ENCODE results near the gene NOTCH1. TPM values are rescaled to one million over a fixed set of nuclear protein-coding genes. Genes with fewer than 3 reads are reported as not detected.

NOTCH1 gene
- total RNA-seq, 2 donors from 2014 or later, result 71.6 to 84.2 TPM

DNA sequence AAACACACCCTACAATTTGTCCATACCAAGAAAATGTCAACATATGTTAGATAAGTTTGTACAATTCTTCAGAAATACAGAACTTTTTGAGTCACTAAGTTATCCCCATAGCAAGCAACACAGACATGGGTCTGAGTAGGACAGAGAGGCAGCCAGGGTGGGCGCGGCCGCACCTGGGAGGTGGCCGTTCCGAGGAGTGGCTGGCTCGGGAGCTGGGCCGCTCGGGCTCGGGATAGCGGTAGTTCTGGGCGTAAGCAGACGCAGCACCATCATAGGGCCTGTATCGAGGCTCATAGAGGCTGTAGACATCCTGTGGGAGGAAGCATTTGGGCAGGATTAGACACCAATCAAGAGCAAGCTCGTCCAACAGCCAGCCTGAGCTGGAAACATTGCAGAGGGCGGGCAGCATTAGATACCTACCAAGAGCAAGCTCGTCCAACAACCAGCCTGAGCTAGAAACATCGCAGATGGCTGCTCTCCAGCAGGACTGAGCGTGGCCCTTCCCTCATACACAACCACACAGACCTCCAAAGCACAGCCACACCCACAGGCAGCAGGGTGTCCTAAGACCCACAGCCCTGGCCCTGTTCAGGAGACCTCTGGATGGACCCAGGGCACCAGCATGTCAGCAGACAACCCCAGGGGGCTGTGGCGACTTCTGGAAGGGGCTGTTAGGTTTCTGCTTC lies 73.9 kb downstream of the NOTCH1 start:
- Mint-ChIP-seq H3K27me3 (ENCODE audit: low read depth) (no peaks in the 10 kb centered on the region), H3K36me3 (ENCODE audit: insufficient read depth in 2 of 2) (peaks cover 4 to 18% of the 10 kb centered on the region in 2 donors), H3K4me3 (no peak overlapping the region), H3K9me3 (no peaks in the 10 kb centered on the region), H3K27ac (no peak overlapping the region), H3K4me1 (ENCODE audit: low read depth) (no peaks in the 10 kb centered on the region)
- no peak for ATAC-seq (replicated peaks in 1 of 2)
- no peak for DNase-seq

DNA sequence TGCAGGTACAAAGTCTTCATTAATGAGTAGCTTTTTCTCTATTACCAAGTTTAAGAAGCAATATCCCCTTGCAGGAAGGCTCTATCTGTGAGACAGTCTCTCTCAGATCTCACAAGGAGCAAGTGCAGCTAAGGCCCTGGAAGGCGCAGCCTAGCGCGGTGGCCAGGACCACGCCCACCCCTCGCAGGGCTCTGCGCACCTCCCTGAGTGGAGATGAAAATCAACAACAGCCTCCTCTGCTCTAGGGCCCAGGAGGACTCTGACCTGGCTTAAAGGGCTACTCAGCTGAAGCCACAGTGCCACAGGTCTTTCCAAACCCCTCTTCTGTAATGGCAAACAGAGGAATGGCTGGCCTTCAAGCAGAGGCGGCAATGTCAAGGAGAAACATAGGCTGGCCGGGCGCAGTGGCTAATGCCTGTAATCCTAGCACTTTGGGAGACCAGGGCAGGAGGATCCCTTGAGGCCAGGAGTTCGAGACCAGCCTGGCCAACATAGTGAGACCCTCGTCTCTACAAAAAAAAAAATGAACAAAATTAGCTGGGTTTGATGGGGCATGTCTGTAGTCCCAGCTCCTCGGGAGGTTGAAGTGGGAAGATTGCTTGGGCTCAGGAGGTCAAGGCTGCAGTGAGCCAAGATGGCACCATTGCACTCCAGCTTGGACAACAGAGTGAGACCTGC lies 74.9 kb downstream of the NOTCH1 start:
- no peak overlapping the region for H3K4me3 Mint-ChIP-seq

DNA sequence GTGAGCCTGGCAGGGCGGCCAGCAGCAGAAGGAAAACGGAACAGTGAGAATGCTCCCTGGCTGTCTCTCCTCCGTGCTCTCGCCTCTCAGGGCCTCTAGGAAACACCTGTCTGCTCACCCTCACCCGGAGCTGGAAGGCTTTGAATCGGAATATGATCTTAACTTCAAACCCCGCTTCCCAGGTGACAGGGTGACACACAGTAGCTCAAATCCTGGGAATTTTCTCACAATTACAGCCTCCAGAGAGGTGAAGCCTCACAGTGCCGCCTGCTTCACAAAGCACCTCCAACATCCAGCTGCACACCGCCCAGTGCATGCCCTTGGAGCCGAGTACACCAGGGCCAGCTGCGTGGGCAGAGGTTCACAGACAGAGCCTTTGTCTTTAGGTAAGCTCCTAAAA lies 75.5 kb downstream of the NOTCH1 start:
- Mint-ChIP-seq H3K9me3 (no peaks in the 10 kb centered on the region), H3K4me1 (ENCODE audit: low read depth) (no peaks in the 10 kb centered on the region), H3K27ac (no peak overlapping the region), H3K27me3 (ENCODE audit: low read depth) (no peaks in the 10 kb centered on the region), H3K36me3 (ENCODE audit: insufficient read depth in 2 of 2) (peaks cover 4 to 20% of the 10 kb centered on the region in 2 donors), H3K4me3 (no peak overlapping the region)
- ATAC-seq (replicated peaks in 1 of 2) (no peak), DNase-seq (no peak)

More for the DNA sequence above, 74.9 kb downstream of the NOTCH1 start:
- DNase-seq (no peak), ATAC-seq (replicated peaks in 1 of 2) (no peak)
- no peaks in the 10 kb centered on the region for H3K4me1 Mint-ChIP-seq (ENCODE audit: low read depth)
- no peaks in the 10 kb centered on the region for H3K27me3 Mint-ChIP-seq (ENCODE audit: low read depth)
- H3K9me3 Mint-ChIP-seq, result no peaks in the 10 kb centered on the region
- H3K36me3 Mint-ChIP-seq (ENCODE audit: insufficient read depth in 2 of 2), result peaks cover 4 to 18% of the 10 kb centered on the region in 2 donors
- H3K27ac Mint-ChIP-seq, result no peak overlapping the region

DNA sequence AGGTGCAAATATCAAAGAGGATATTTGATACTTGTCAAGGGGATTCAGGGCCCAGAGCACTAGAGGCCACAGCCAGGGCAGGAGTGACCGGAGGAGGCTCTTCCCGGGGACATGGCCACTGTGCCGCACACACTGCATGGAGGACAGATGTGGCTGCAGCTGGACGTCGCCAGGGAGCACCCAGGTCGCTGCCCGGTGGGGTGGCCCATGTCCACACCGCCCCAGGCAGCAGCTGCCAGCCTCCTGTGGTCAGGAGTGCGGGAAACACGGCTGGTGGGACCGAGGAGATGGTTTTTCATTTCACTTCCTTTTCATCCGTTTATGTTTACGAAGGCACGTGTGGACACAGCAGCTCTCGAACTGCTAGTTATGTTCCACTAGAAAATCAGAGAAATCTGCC lies 78.1 kb downstream of the NOTCH1 start:
- H3K4me3 Mint-ChIP-seq, result no peak overlapping the region
- H3K27ac Mint-ChIP-seq, result no peak overlapping the region
- H3K27me3 Mint-ChIP-seq (ENCODE audit: low read depth), result no peaks in the 10 kb centered on the region
- ATAC-seq (replicated peaks in 1 of 2), result no peak
- H3K4me1 Mint-ChIP-seq (ENCODE audit: low read depth), result no peaks in the 10 kb centered on the region
- H3K9me3 Mint-ChIP-seq, result no peaks in the 10 kb centered on the region
- DNase-seq, result no peak
- peaks cover 4 to 25% of the 10 kb centered on the region in 2 donors for H3K36me3 Mint-ChIP-seq (ENCODE audit: insufficient read depth in 2 of 2)

DNA sequence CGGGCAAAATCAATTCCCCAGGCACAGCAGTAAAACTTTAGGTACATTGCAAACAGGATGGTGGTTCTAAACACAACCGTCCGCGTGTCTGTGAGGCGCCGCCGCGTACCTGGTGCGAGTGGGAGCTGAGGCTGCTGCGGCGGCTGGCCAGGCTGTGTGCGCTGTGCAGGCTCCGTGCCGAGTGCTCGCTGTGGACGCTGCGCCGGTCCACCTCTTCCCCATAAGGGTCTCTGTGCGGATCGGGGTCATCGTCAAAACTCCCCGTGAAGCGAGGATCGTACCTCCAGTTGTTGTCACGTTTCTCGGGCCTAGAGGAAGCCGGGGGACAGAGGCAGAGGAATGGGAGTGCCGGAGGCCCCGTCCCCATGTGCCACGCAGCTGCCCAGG lies 79.7 kb downstream of the NOTCH1 start:
- no peak overlapping the region for H3K4me3 Mint-ChIP-seq
- no peaks in the 10 kb centered on the region for H3K27me3 Mint-ChIP-seq (ENCODE audit: low read depth)
- DNase-seq (no peak), ATAC-seq (replicated peaks in 1 of 2) (no peak)
- no peaks in the 10 kb centered on the region for H3K4me1 Mint-ChIP-seq (ENCODE audit: low read depth)
- H3K9me3 Mint-ChIP-seq, result no peaks in the 10 kb centered on the region
- H3K27ac Mint-ChIP-seq, result no peak overlapping the region
- H3K36me3 Mint-ChIP-seq (ENCODE audit: insufficient read depth in 2 of 2), result peaks cover 7 to 31% of the 10 kb centered on the region in 2 donors

DNA sequence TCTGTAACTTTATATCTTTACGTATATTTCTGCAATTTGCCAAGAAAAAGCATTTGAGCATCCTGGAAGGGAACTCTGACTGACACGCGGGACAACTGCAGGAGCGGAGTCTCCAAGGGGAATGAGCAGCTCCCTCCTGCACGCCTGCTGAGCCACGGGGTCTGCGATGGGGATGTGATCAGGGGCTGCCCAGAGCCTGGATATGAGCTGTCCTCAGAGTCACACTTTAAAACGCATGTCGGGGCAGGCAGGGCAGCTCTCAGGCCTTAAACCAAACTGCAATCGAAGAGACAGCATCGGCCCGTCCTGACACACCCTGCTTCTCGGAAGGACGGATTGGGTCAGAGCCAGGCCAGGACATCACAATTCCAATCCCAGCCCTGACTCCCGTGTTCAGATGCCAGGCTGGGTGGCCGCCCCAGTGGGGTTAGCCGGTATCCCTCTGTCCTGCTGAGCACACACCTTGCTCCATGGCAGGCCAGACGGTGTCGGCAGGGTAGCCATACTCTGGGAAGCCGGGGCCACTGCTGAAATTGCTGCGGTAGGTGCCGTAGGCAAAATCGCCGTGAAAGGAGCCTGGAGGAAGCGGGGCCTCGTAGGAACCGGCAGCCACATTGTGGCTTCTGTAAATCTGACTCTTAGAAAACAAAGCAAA lies 80.2 kb downstream of the NOTCH1 start:
- Mint-ChIP-seq H3K4me1 (ENCODE audit: low read depth) (no peaks in the 10 kb centered on the region), H3K36me3 (ENCODE audit: insufficient read depth in 2 of 2) (peaks cover 7 to 28% of the 10 kb centered on the region in 2 donors), H3K27me3 (ENCODE audit: low read depth) (no peaks in the 10 kb centered on the region), H3K4me3 (no peak overlapping the region), H3K27ac (no peak overlapping the region), H3K9me3 (no peaks in the 10 kb centered on the region)
- no peak for ATAC-seq (replicated peaks in 1 of 2)
- DNase-seq, result no peak

DNA sequence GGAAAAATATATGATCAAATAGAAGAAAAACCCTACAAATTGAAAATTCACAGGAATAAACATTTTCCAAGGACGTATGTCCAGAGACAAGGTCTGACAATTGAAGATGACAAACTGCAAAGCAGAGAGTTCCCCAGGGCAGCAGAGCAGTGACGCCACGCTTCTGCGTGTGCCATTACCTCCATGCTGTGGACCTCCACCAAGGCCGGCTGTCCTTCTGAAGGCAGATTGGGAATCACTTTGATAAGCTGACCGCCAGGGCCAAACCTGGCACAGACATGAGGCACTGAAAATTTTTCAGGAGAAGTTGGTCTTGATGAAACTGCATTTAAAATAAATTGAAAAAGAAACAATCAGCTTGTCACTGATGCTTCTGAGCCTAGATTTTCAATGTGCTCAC lies 81.6 kb downstream of the NOTCH1 start:
- ATAC-seq (replicated peaks in 1 of 2) (no peak), DNase-seq (no peak)
- Mint-ChIP-seq H3K4me1 (ENCODE audit: low read depth) (no peaks in the 10 kb centered on the region), H3K4me3 (no peak overlapping the region), H3K27ac (no peak overlapping the region), H3K27me3 (ENCODE audit: low read depth) (no peaks in the 10 kb centered on the region), H3K36me3 (ENCODE audit: insufficient read depth in 2 of 2) (peaks cover 7 to 29% of the 10 kb centered on the region in 2 donors), H3K9me3 (no peaks in the 10 kb centered on the region)

DNA sequence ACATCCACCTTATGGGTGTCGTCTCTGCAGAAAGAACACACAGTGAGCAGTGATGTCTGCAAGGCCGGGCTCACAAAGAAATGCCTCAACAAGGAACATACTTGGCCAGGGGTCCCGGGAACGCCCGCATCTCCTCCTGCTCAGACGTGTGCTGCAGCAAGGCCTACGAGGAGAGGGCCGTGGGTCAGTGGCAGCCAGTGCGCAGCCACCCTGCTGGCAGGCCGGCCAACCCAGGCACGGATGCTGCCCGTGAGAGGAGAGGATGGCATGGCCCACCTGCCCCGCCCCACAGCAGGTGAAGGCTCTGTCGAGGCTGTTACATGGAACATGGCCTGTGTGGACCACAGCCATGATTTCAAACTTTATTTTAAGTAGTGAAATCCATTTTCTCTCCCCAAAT lies 82.3 kb downstream of the NOTCH1 start:
- ATAC-seq (replicated peaks in 1 of 2), result no peak
- H3K27ac Mint-ChIP-seq, result no peak overlapping the region

DNA sequence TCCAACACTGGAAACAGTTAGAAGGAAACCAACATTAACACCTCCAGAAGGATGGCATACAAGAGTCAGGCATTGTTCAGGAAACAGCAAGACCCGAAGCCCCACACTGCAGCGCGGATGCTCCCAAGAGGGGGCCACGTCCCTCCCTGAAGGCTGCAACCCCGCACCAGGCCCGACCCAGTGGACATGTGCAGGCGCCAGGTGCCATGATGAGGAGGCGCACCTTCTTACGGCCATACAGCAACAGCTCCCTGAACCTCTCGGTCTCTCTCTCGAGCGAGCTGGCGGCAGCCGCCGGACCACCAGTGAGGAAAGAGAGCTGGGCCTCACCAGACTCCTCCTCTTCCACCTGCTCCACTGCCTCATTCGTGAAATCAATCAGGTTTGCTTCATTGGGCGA lies 83.2 kb downstream of the NOTCH1 start:
- DNase-seq, result no peak
- H3K27me3 Mint-ChIP-seq (ENCODE audit: low read depth), result no peaks in the 10 kb centered on the region
- H3K4me3 Mint-ChIP-seq, result no peak overlapping the region
- no peaks in the 10 kb centered on the region for H3K4me1 Mint-ChIP-seq (ENCODE audit: low read depth)
- ATAC-seq (replicated peaks in 1 of 2), result no peak
- H3K9me3 Mint-ChIP-seq, result no peaks in the 10 kb centered on the region
- H3K27ac Mint-ChIP-seq, result no peak overlapping the region
- H3K36me3 Mint-ChIP-seq (ENCODE audit: insufficient read depth in 2 of 2), result peaks cover 7 to 39% of the 10 kb centered on the region in 2 donors

More for the DNA sequence above, 82.3 kb downstream of the NOTCH1 start:
- Mint-ChIP-seq H3K27me3 (ENCODE audit: low read depth) (no peaks in the 10 kb centered on the region), H3K4me3 (no peak overlapping the region), H3K36me3 (ENCODE audit: insufficient read depth in 2 of 2) (peaks cover 7 to 34% of the 10 kb centered on the region in 2 donors), H3K9me3 (no peaks in the 10 kb centered on the region), H3K4me1 (ENCODE audit: low read depth) (no peaks in the 10 kb centered on the region)
- DNase-seq, result no peak

DNA sequence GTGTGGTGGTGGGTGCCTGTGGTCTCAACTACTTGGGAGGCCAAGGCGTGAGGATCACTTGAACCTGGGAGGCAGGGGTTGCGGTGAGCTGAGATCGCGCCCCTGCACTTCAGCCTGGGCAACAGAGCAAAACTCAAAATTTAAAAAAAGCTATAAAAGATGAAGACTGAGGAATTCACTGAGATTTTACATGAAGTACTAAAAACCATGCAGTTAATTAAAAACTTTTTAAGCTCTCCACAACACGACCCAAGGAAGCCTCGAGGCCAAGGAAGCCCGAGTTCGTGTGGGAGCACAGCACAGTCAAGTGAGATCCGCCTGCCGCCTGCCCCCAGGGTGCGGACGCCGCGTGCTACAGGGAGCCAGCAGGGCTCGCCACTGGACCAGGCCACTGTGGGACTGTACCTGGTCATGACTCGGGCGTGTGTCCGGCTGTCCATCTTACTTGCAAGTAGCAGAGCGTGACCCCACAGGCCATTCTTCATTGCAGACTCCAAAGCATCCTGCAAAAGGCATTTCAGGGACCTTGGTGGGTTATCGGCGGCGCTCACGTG lies 85.0 kb downstream of the NOTCH1 start:
- ATAC-seq (replicated peaks in 1 of 2), result no peak
- Mint-ChIP-seq H3K9me3 (no peaks in the 10 kb centered on the region), H3K27ac (no peak overlapping the region), H3K4me1 (ENCODE audit: low read depth) (no peaks in the 10 kb centered on the region), H3K27me3 (ENCODE audit: low read depth) (no peaks in the 10 kb centered on the region), H3K4me3 (no peak overlapping the region), H3K36me3 (ENCODE audit: insufficient read depth in 2 of 2) (peaks cover 7 to 42% of the 10 kb centered on the region in 2 donors)
- no peak for DNase-seq

DNA sequence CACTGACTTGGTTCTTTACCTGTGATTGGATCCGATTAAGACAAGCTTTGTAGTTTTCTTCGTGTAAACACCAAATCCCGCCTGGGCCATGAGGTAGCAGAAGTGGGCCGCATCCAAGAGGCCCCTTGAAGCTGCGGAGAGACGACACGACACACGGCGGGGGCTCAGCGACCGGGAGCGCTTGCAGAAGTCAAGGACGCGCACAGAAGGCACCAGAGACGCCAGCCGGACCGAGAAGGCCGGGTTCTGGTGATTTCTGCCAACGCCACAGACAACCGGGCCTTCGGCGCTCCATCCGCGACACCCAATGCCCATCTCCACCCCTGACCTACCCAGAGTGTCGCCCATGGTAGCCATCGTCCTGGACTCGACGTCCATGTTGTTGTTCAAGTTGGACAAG lies 86.4 kb downstream of the NOTCH1 start:
- ATAC-seq (replicated peaks in 1 of 2) (no peak), DNase-seq (no peak)
- no peak overlapping the region for H3K27ac Mint-ChIP-seq
- no peak overlapping the region for H3K4me3 Mint-ChIP-seq
- no peaks in the 10 kb centered on the region for H3K27me3 Mint-ChIP-seq (ENCODE audit: low read depth)
- H3K4me1 Mint-ChIP-seq (ENCODE audit: low read depth), result no peaks in the 10 kb centered on the region
- peaks cover 7 to 32% of the 10 kb centered on the region in 2 donors for H3K36me3 Mint-ChIP-seq (ENCODE audit: insufficient read depth in 2 of 2)
- no peaks in the 10 kb centered on the region for H3K9me3 Mint-ChIP-seq

DNA sequence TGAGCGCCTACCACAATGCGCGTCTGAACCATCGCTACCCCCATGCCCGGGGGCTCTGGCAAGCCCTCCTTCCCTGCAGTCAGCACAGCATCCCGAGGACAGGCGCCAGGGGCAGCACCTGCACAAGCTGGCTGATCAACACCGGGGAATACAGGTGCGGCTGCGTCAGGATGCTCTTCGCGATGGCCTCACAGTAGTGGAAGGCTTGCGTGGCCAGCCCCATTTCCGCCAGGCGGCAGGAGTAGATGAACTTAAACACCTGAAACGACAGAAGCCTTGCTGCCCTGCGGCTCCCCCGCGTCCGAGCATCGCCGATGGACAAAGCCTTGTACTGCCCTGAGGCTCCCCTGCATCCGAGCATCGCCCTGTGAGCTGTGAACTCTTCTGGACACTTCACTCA lies 88.5 kb downstream of the NOTCH1 start:
- Mint-ChIP-seq H3K27ac (no peak overlapping the region), H3K9me3 (no peaks in the 10 kb centered on the region), H3K4me3 (no peak overlapping the region), H3K27me3 (ENCODE audit: low read depth) (no peaks in the 10 kb centered on the region), H3K4me1 (ENCODE audit: low read depth) (no peaks in the 10 kb centered on the region), H3K36me3 (ENCODE audit: insufficient read depth in 2 of 2) (peaks cover 8 to 35% of the 10 kb centered on the region in 2 donors)
- ATAC-seq (replicated peaks in 1 of 2) (no peak), DNase-seq (no peak)

DNA sequence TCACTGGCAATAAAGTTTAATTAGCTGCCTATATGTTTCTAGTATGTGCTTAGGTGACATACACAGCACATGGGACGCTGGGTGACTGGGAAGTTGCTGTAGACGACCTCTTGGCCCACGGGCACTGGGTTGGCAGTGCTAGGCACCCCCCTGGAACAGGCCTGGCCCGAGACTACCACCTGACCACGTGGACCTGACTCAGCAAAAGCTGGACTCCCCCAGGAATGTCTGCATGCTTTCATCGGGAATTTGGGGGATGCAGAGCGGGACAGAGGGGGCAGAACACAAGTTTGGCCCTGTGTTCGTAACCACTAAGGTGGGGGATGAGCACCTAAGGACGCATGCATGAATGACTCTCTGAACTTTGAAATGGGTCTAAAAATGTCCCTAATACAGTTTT lies 89.6 kb downstream of the NOTCH1 start:
- Mint-ChIP-seq H3K4me3 (no peak overlapping the region), H3K9me3 (no peaks in the 10 kb centered on the region), H3K27ac (no peak overlapping the region), H3K4me1 (ENCODE audit: low read depth) (no peaks in the 10 kb centered on the region), H3K36me3 (ENCODE audit: insufficient read depth in 2 of 2) (peaks cover 4 to 29% of the 10 kb centered on the region in 2 donors), H3K27me3 (ENCODE audit: low read depth) (no peaks in the 10 kb centered on the region)
- DNase-seq (no peak), ATAC-seq (replicated peaks in 1 of 2) (no peak)
